GM18520 (cell line): ENCODE measurements around the gene PPM1L.

Experiments
- ATAC-seq: cut with Tn5 transposase; IDR thresholded peaks from one replicate; pipeline ENCODE4 v1.9.1; 2021; ENCODE audit not compliant: unreplicated experiment

Gene PPM1L

GRCh38 chr3:160921020-160921635 lies 165.1 kb downstream of the PPM1L start:
- ATAC-seq, result peak; percentile 56

GRCh38 chr3:160924776-160925175 lies 168.7 kb downstream of the PPM1L start:
- no peak for ATAC-seq

- ATAC-seq, result no peak
Measured at GRCh38 chr3:160927620-160928019, 171.6 kb downstream of the PPM1L start.

GRCh38 chr3:160928183-160928726 lies 172.2 kb downstream of the PPM1L start:
- no peak for ATAC-seq

- ATAC-seq, result no peak
Measured at GRCh38 chr3:160929595-160929994, 173.6 kb downstream of the PPM1L start.

GRCh38 chr3:160931474-160931873 lies 175.4 kb downstream of the PPM1L start:
- ATAC-seq, result no peak

- no peak for ATAC-seq
Measured at GRCh38 chr3:160935413-160936095, 179.5 kb downstream of the PPM1L start.

- ATAC-seq, result peak; percentile 92
Measured at GRCh38 chr3:160941885-160942494, 186.0 kb downstream of the PPM1L start.

- no peak for ATAC-seq
Measured at GRCh38 chr3:160943996-160944395, 188.0 kb downstream of the PPM1L start.

GRCh38 chr3:160945336-160945735 lies 189.3 kb downstream of the PPM1L start:
- ATAC-seq, result no peak

- ATAC-seq, result no peak
Measured at GRCh38 chr3:160948273-160948672, 192.2 kb downstream of the PPM1L start.

- no peak for ATAC-seq
Measured at GRCh38 chr3:160949460-160949859, 193.4 kb downstream of the PPM1L start.

- no peak for ATAC-seq
Measured at GRCh38 chr3:160950542-160950941, 194.5 kb downstream of the PPM1L start.

- ATAC-seq, result no peak
Measured at GRCh38 chr3:160950954-160951353, 194.9 kb downstream of the PPM1L start.

GRCh38 chr3:160951642-160952487 lies 195.8 kb downstream of the PPM1L start:
- no peak for ATAC-seq

GRCh38 chr3:160953686-160954085 lies 197.7 kb downstream of the PPM1L start:
- no peak for ATAC-seq

GRCh38 chr3:160956785-160957184 lies 200.8 kb downstream of the PPM1L start:
- peak; percentile 56 for ATAC-seq

- ATAC-seq, result no peak
Measured at GRCh38 chr3:160960568-160960967, 204.5 kb downstream of the PPM1L start.

GRCh38 chr3:160963949-160964348 lies 207.9 kb downstream of the PPM1L start:
- ATAC-seq, result no peak

- no peak for ATAC-seq
Measured at GRCh38 chr3:160968761-160969160, 212.7 kb downstream of the PPM1L start.
